SK-N-SH (cell line): ENCODE data around the gene TMPRSS11A.

Experiments used
- CTCF ChIP-seq: fragments of 200-600 bp; sonication (generic); IDR thresholded peaks from 2 replicates; pipeline ENCODE4 v1.6.1; 2017; ENCODE audit warnings: antibody characterized with exemption, mild to moderate bottlenecking, moderate library complexity
- ELF1 ChIP-seq: IDR thresholded peaks from 2 replicates; pipeline ENCODE4 v1.4.0; 2012
- EP300 ChIP-seq, 2 experiments: IDR thresholded peaks; 2 replicates each; pipeline versions ENCODE4 v1.4.0 to v1.6.1; 2012; ENCODE audit warnings: borderline replicate concordance in 1 of 2, low read depth in 1 of 2, low read length in 1 of 2
- FOSL2 ChIP-seq: IDR thresholded peaks from 2 replicates; pipeline ENCODE4 v1.4.0; 2012; ENCODE audit warnings: low read depth, mild to moderate bottlenecking, moderate library complexity, borderline replicate concordance
- JUND ChIP-seq: IDR thresholded peaks from 2 replicates; pipeline ENCODE4 v1.4.0; 2012
- MXI1 ChIP-seq: IDR thresholded peaks from 2 replicates; pipeline ENCODE4 v1.6.1; 2012; ENCODE audit warnings: mild to moderate bottlenecking, low read depth, low read length, improper control_type of control experiment
- SMC3 ChIP-seq: IDR thresholded peaks from 2 replicates; pipeline ENCODE4 v1.6.1; 2012; ENCODE audit warnings: low read depth, low read length, improper control_type of control experiment
- TAF1 ChIP-seq: IDR thresholded peaks from 2 replicates; pipeline ENCODE4 v1.6.1; 2012; ENCODE audit warnings: low read depth, mild to moderate bottlenecking, low read length, moderate library complexity, borderline replicate concordance
- YY1 ChIP-seq: IDR thresholded peaks from 2 replicates; pipeline ENCODE4 v1.4.0; 2012; ENCODE audit warnings: low read depth, mild to moderate bottlenecking
- TF ChIP-seq, protein P1 (sequence below): IDR thresholded peaks from 2 replicates; pipeline ENCODE4 v1.4.0; 2012; ENCODE audit warnings: low read depth, borderline replicate concordance

GRCh38 chr4:67988991-67989390, 25.7 kb upstream of the TMPRSS11A start:
- TF ChIP-seq CTCF (no peak), JUND (no peak), SMC3 (no peak), TAF1 (no peak), YY1 (no peak), EP300 (IDR thresholded peaks at IDR 0.05; ENCODE audit: borderline replicate concordance in 1 of 2, low read depth in 1 of 2, low read length in 1 of 2) (no peak), FOSL2 (no peak), ELF1 (no peak), MXI1 (no peak)
- TF ChIP-seq, protein P1, sequence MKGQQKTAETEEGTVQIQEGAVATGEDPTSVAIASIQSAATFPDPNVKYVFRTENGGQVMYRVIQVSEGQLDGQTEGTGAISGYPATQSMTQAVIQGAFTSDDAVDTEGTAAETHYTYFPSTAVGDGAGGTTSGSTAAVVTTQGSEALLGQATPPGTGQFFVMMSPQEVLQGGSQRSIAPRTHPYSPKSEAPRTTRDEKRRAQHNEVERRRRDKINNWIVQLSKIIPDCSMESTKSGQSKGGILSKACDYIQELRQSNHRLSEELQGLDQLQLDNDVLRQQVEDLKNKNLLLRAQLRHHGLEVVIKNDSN: no peak
